Right cardiac atrium (tissue), 5 donors: Measurements from ENCODE around the gene C17orf58. TPM values are rescaled to one million over a fixed set of nuclear protein-coding genes. Genes with fewer than 3 reads are reported as not detected.

Experiments
- ATAC-seq, 2 donors: fragments of 200-7000 bp; cut with Tn5 transposase; one replicate each; pipeline versions ENCODE4 v1.8.0 to v1.9.1; 2020; ENCODE audit warnings: moderate library complexity in 2 of 2, mild to moderate bottlenecking in 1 of 2
- DNase-seq, 3 donors: peaks; one replicate each; pipeline ENCODE4 v3.0.0-alpha.2; 2020
- H3K27ac ChIP-seq: one replicate; pipeline ENCODE4 v1.5.1; 2013; ENCODE audit warnings: mild to moderate bottlenecking, low read length, control low read depth, moderate library complexity
- H3K27me3 ChIP-seq: one replicate; pipeline ENCODE4 v1.6.1; 2013; ENCODE audit not compliant: control insufficient read depth, insufficient read depth
- H3K4me1 ChIP-seq: one replicate; pipeline ENCODE4 v1.6.1; 2013; ENCODE audit warnings: low read length; ENCODE audit not compliant: control insufficient read depth, insufficient read depth
- H3K4me3 ChIP-seq: one replicate; pipeline ENCODE4 v1.5.1; 2013; ENCODE audit warnings: low read length, control low read depth
- H3K9me3 ChIP-seq: one replicate; pipeline ENCODE4 v1.6.1; 2013; ENCODE audit warnings: low read length; ENCODE audit not compliant: control insufficient read depth
- WGBS: extraction: QIAGEN DNeasy Blood & Tissue Kit; methylation state at CpG from one replicate; pipeline ENCODE4 v1.1.7; 2013; 5-methylcytosine and 5-hydroxymethylcytosine counted together
- intact Hi-C, 4 donors: fragments of 100-400 bp; cut with DNase I; formaldehyde crosslinking; loops; one replicate each; pipeline versions ENCODE4 v1.11.0 to v1.14.0; 2022 to 2023
- polyA plus RNA-seq: library from polyadenylated mRNA; stranded (reverse); fragments of 200-250 nt; gene quantifications from one replicate; pipeline ENCODE4 v1.2.3, GENCODE V29; 2013
- total RNA-seq, 4 donors: library from RNA; stranded (reverse); fragmentation: NEBNext Ultra II Directional; extraction: Animal tissue kit (Norgen Biotek cat#: 25700); gene quantifications; one replicate each; pipeline ENCODE4 v1.2.1, GENCODE V29; 2021
- donor health status: healthy with polysubstance abuse.
- donor health status: DM: no; HTN: yes; CAD: no.
- donor health status: DM: no; HTN: no; CAD: no.
- donor health status: DM: no; HTN: yes; CAD: no; lungs with severe emphysema.
- donor health status: DM: yes; HTN: yes; CAD: no.

The C17orf58 gene
- total and polyA plus RNA-seq, 5 donors: 5.9 to 12.0 (median 6.9) TPM

DNA sequence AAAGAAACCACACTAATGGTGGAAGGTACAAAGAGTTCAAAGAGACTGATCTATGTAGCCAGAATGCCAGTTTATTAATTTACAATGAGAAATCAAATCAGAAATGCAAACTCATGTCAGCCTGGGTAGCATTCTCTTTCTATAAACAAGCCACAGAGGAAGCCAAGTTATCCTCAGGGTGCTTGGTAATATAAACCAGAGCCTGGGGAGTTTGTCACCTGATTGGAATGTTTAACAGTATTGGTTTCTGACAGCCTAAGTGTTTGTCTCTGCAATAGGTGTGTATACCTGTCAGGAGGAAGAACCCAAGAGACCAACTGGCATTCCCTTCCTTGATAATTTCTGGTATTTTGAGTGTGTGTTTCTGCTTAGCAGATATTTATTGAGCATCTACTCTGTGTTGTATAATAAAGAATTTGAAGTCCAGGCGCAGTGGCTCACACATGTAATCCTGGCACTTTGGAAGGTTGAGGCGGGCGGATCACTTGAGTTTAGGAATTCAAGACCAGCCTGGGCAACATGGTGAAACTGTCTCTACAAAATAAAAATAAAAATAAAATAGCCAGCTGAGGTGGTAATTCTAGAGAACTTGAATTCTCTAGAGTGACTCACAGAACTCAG lies 3.1 kb upstream of the C17orf58 start:
- Histone ChIP-seq H3K27me3 (no peaks in the 10 kb centered on the region), H3K4me3 (no peak overlapping the region), H3K9me3 (no peaks in the 10 kb centered on the region), H3K4me1 (peaks cover 2% of the 10 kb centered on the region), H3K27ac (no peak overlapping the region)
- DNase-seq (no peak), ATAC-seq (no peak)
- intact Hi-C loops: no loop called here
- WGBS: 90% methylated on average over 3 of the region's 3 CpGs

GRCh38 chr17:67998466-67998865 lies 2.2 kb upstream of the C17orf58 start:
- intact Hi-C loops: no loop called here
- Histone ChIP-seq H3K9me3 (no peaks in the 10 kb centered on the region), H3K4me3 (no peak overlapping the region), H3K27ac (no peak overlapping the region), H3K4me1 (peaks cover 2% of the 10 kb centered on the region), H3K27me3 (no peaks in the 10 kb centered on the region)
- WGBS: 85% methylated on average over 2 of the region's 2 CpGs
- ATAC-seq (no peak), DNase-seq (no peak)

DNA sequence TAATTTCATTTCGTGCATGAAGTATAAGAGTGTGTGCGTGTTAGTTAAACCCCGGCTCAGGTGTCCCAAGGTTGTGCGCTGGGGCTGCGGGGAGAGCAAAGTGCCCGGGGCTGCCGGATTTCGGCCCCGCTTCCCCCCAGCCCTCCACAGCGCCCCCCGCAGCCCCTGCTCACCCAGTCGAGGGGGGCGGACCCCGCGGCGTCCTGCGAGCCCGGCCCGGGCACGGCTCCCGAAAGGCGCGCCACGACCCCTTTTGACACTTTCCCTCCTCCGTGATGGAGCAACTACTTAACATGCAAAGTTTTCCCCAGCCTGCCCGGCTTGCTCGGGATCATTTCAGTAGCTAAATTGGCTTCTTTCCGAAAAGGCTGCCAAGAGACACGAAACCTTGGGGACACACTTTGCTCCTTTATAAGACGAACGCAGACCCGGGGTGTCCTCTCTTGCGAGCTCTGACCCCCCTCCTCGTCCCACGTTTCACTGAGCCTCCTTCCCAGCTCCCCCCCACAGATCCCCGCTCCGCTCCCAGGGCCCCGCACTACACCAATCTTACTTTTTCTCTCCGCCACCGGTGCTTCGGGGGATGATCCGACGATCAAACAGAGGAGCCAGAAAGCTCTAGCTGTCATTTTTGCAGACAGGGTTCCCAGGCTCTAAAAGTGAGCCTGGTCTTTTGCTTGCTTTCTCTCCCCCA lies 552 bp downstream of the C17orf58 start:
- intact Hi-C loops: no loop called here
- H3K4me1 ChIP-seq: peaks cover 5% of the 10 kb centered on the region
- no peaks in the 10 kb centered on the region for H3K27me3 ChIP-seq
- H3K9me3 ChIP-seq: no peaks in the 10 kb centered on the region
- H3K4me3 ChIP-seq: peak overlapping the region; percentile 77
- peak; percentile 43 to 82 (median 78) for DNase-seq
- peak overlapping the region; percentile 9 for H3K27ac ChIP-seq
- ATAC-seq: peak; percentile 9 to 43
- WGBS: under 1% methylated on average over 43 of the region's 43 CpGs

- Histone ChIP-seq H3K27ac (peak overlapping the region; percentile 42), H3K4me3 (peak overlapping the region; percentile 77), H3K4me1 (peaks cover 5% of the 10 kb centered on the region), H3K27me3 (no peaks in the 10 kb centered on the region), H3K9me3 (no peaks in the 10 kb centered on the region)
- intact Hi-C loops: no loop called here
- 18% methylated on average over 9 of the region's 9 CpGs for WGBS
- ATAC-seq: peak; percentile 9 to 71
- DNase-seq: no peak
These were observed 1.3 kb downstream of the C17orf58 start for GRCh38 chr17:67994817-67995569.

DNA sequence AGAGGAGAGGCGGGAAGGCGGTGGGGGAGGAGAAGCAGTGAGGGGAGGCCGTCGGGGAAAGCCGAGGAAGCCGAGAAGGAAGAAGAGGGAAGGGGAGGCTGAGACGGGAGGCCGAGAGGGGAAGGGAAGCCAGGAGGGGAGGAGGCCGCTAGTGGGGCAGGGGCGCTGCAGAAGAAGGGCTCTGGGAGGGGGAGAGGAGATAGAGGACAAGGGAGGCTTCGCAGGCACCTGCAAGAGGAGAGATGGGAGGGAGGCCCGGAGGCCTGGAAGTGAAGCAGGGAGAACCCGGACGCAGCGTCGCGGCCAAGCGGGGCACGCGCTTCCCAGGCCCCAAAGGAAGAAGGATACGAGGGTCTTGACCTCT lies 2.3 kb downstream of the C17orf58 start:
- Histone ChIP-seq H3K9me3 (no peaks in the 10 kb centered on the region), H3K27me3 (no peaks in the 10 kb centered on the region), H3K27ac (peak overlapping the region; percentile 97), H3K4me3 (peak overlapping the region; percentile 92), H3K4me1 (peaks cover 5% of the 10 kb centered on the region)
- 4% methylated on average over 21 of the region's 21 CpGs for WGBS
- intact Hi-C loops: no loop called here
- ATAC-seq (no peak), DNase-seq (no peak)

GRCh38 chr17:67993153-67993997 lies 2.9 kb downstream of the C17orf58 start:
- Histone ChIP-seq H3K4me3 (peak overlapping the region; percentile 92), H3K27ac (peak overlapping the region; percentile 97), H3K27me3 (no peaks in the 10 kb centered on the region), H3K9me3 (no peaks in the 10 kb centered on the region), H3K4me1 (peaks cover 5% of the 10 kb centered on the region)
- under 1% methylated on average over 144 of the region's 144 CpGs for WGBS
- ATAC-seq: peak; percentile 70 to 87
- peak; percentile 87 to 95 (median 95) for DNase-seq
- intact Hi-C loops: no loop called here

DNA sequence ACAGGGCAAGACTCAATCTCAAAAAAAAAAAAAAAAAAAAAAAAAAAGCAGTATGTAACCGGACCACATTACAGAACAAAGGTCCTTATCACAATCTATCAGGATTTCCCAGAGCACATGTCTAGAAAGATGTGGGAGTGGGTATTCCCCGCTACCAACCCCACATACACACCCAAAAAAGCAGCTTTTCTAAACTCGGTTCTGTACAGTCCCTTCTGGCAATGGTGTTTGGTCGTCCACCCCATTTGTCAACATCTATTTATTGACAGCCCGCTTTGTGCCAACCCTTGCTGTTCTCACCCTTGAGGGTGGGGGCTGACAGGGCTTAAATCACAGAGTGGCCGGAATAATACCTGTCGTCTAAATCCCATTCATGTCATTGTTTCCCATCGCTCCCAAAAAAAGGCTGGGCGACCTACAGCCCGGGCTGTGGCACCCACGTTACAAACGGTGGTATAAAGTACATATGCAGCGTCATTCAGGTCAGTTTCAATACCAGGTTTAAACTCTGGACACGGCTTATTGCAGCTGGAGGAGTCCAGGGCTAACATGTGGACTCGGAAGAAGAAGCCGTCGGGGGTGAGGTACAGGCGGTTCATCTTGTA lies 3.6 kb downstream of the C17orf58 start:
- WGBS: 10% methylated on average over 18 of the region's 18 CpGs
- peak overlapping the region; percentile 74 for H3K27ac ChIP-seq
- no peaks in the 10 kb centered on the region for H3K9me3 ChIP-seq
- peak overlapping the region; percentile 92 for H3K4me3 ChIP-seq
- DNase-seq (no peak), ATAC-seq (peak; percentile 1 to 4)
- intact Hi-C loops: no loop called here
- no peaks in the 10 kb centered on the region for H3K27me3 ChIP-seq
- peaks cover 5% of the 10 kb centered on the region for H3K4me1 ChIP-seq

DNA sequence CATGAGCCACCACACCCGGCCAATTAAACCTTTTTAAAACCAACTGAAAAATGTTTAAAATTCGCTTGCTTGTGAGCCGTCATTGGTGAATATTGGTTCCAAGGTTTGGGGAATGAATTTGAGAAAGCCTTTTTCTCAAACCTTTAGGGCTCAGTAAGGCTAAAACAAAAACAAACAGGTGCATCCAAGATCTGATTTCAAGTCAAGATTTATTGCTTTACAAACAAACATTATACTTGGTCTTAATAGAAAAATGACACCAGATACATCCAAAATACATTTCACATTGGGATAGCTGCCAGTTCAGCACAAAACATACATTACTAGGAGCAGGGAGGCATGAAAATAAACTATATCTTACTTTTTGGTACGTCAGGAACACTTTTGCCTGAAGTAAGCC lies 5.4 kb downstream of the C17orf58 start:
- no peak overlapping the region for H3K4me3 ChIP-seq
- intact Hi-C loops: no loop called here
- ATAC-seq (no peak), DNase-seq (no peak)
- H3K4me1 ChIP-seq: peaks cover 3% of the 10 kb centered on the region
- WGBS: 95% methylated on average over 4 of the region's 4 CpGs
- no peaks in the 10 kb centered on the region for H3K27me3 ChIP-seq
- H3K9me3 ChIP-seq: no peaks in the 10 kb centered on the region
- no peak overlapping the region for H3K27ac ChIP-seq

DNA sequence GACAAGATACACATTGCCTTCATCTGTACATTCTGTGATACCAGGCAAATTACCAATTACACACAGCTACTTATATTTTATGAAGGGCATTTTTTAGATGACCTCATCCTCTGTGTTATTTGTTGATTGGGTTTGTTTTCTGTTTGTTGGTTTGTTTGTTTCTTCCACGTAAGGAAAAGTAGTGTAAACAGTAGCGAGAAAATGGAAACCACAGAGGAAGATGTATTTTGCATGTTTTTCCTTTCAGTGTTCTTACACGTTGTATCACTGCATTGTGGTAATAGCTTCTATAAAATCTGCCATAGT lies 12.9 kb downstream of the C17orf58 start:
- DNase-seq: no peak
- no peaks in the 10 kb centered on the region for H3K27me3 ChIP-seq
- H3K27ac ChIP-seq: no peak overlapping the region
- no peak for ATAC-seq
- WGBS: 80% methylated on average over 3 of the region's 3 CpGs
- intact Hi-C loops: no loop called here
- H3K4me1 ChIP-seq: no peaks in the 10 kb centered on the region
- H3K4me3 ChIP-seq: no peak overlapping the region
- H3K9me3 ChIP-seq: no peaks in the 10 kb centered on the region

- Histone ChIP-seq H3K4me1 (no peaks in the 10 kb centered on the region), H3K27me3 (no peaks in the 10 kb centered on the region), H3K4me3 (no peak overlapping the region), H3K9me3 (no peaks in the 10 kb centered on the region), H3K27ac (no peak overlapping the region)
- intact Hi-C loops: no loop called here
- WGBS: 74% methylated on average over 8 of the region's 8 CpGs
- no peak for ATAC-seq
- no peak for DNase-seq
These were observed 13.4 kb downstream of the C17orf58 start for GRCh38 chr17:67982686-67983382.
